IMR-90 (cell line): Measurements from ENCODE around the gene ZNRD2. TPM values are rescaled to one million over a fixed set of nuclear protein-coding genes. Genes with fewer than 3 reads are reported as not detected.

Experiments used
- ATAC-seq: fragments of 200-7000 bp; cut with Tn5 transposase; 2 replicates; pipeline ENCODE4 v1.9.1; 2020; ENCODE audit warnings: low read depth, mild to moderate bottlenecking, moderate library complexity
- BruUV-seq: library from RNA; stranded (reverse); fragments of 400-500 nt; replicated peaks from 2 replicates; lab custom pipeline; 2021; lab: Mats Ljungman, UMichigan
- CTCF ChIA-PET: fragments of 300-600 bp; formaldehyde crosslinking; extraction: SDS; loops from one replicate; lab custom pipeline; 2021; ENCODE audit warnings: antibody characterized with exemption; lab: Yijun Ruan, JAX
- POLR2A ChIA-PET: fragments of 300-600 bp; sonication (Branson Sonifier 250); formaldehyde crosslinking; loops from one replicate; lab custom pipeline; 2022; ENCODE audit warnings: antibody characterized with exemption; ENCODE audit not compliant: unreplicated experiment; lab: Charles Lee
- DNase-seq: peaks from one replicate; pipeline ENCODE4 v3.0.0; 2013
- H2AFZ ChIP-seq: replicated peaks from 2 replicates; pipeline ENCODE3; 2013; ENCODE audit warnings: low read length, mild to moderate bottlenecking; ENCODE audit not compliant: poor library complexity
- H2AK5ac ChIP-seq: 2 replicates; pipeline ENCODE4 v1.6.1; 2013; ENCODE audit warnings: low read depth, low read length, inconsistent platforms
- H2AK9ac ChIP-seq: replicated peaks from 2 replicates; pipeline ENCODE3; 2013; ENCODE audit warnings: mild to moderate bottlenecking, low read depth, low read length, moderate library complexity; ENCODE audit not compliant: poor library complexity
- H2BK120ac ChIP-seq: 2 replicates; pipeline ENCODE4 v1.6.1; 2013; ENCODE audit warnings: low read depth, low read length, inconsistent platforms
- H2BK15ac ChIP-seq: 3 replicates; pipeline ENCODE4 v1.6.1; 2013; ENCODE audit warnings: low read depth, low read length, inconsistent platforms
- H2BK20ac ChIP-seq: 2 replicates; pipeline ENCODE4 v1.6.1; 2013; ENCODE audit warnings: low read depth, mild to moderate bottlenecking, inconsistent platforms, low read length, moderate library complexity
- H2BK5ac ChIP-seq: 2 replicates; pipeline ENCODE4 v1.6.1; 2013; ENCODE audit warnings: mild to moderate bottlenecking, low read depth, low read length, inconsistent platforms; ENCODE audit not compliant: poor library complexity, severe bottlenecking
- H3K14ac ChIP-seq: replicated peaks from 2 replicates; pipeline ENCODE4 v1.6.1; 2013; ENCODE audit warnings: low read depth, low read length, inconsistent platforms
- H3K18ac ChIP-seq: 2 replicates; pipeline ENCODE4 v1.6.1; 2013; ENCODE audit warnings: low read depth, low read length, control low read depth
- H3K23ac ChIP-seq: 2 replicates; pipeline ENCODE4 v1.6.1; 2013; ENCODE audit warnings: low read depth, low read length, inconsistent platforms
- H3K27ac ChIP-seq: 2 replicates; pipeline ENCODE4 v1.5.1; 2013; ENCODE audit warnings: mild to moderate bottlenecking, control low read depth, low read length; ENCODE audit not compliant: insufficient read depth
- H3K27me3 ChIP-seq: 2 replicates; pipeline ENCODE4 v1.6.1; 2013; ENCODE audit warnings: low read length; ENCODE audit not compliant: control insufficient read depth, insufficient read depth
- H3K36me3 ChIP-seq: 2 replicates; pipeline ENCODE4 v1.6.1; 2013; ENCODE audit warnings: low read length, mixed read lengths; ENCODE audit not compliant: control insufficient read depth, insufficient read depth
- H3K4ac ChIP-seq: 2 replicates; pipeline ENCODE4 v1.6.1; 2013; ENCODE audit warnings: low read depth, low read length, inconsistent platforms
- H3K4me1 ChIP-seq: 2 replicates; pipeline ENCODE4 v1.6.1; 2013; ENCODE audit warnings: low read length, mixed read lengths; ENCODE audit not compliant: control insufficient read depth, insufficient read depth
- H3K4me2 ChIP-seq: 2 replicates; pipeline ENCODE4 v1.6.1; 2013; ENCODE audit warnings: low read depth, mild to moderate bottlenecking, control low read depth, low read length, moderate library complexity
- H3K4me3 ChIP-seq: 2 replicates; pipeline ENCODE4 v1.5.1; 2013; ENCODE audit warnings: low read depth, mild to moderate bottlenecking, control low read depth, low read length, moderate library complexity; ENCODE audit not compliant: insufficient read depth
- H3K56ac ChIP-seq: 2 replicates; pipeline ENCODE4 v1.6.1; 2013; ENCODE audit warnings: low read length, inconsistent platforms; ENCODE audit not compliant: insufficient read depth; ENCODE audit errors: extremely low read depth
- H3K79me1 ChIP-seq, 2 experiments: 2 replicates each; pipeline ENCODE4 v1.6.1; 2013; ENCODE audit warnings: low read length in 2 of 2, inconsistent platforms in 1 of 2, low read depth in 1 of 2
- H3K9ac ChIP-seq: 2 replicates; pipeline ENCODE4 v1.6.1; 2013; ENCODE audit warnings: low read depth, low read length, control low read depth
- H3K9me1 ChIP-seq: 2 replicates; pipeline ENCODE4 v1.6.1; 2013; ENCODE audit warnings: low read length, inconsistent platforms; ENCODE audit not compliant: insufficient read depth
- H3K9me3 ChIP-seq: 2 replicates; pipeline ENCODE4 v1.6.1; 2013; ENCODE audit warnings: low read length; ENCODE audit not compliant: control insufficient read depth, insufficient read depth
- H4K20me1 ChIP-seq: 2 replicates; pipeline ENCODE4 v1.6.1; 2013; ENCODE audit warnings: low read length, inconsistent platforms; ENCODE audit not compliant: insufficient read depth
- H4K5ac ChIP-seq: 2 replicates; pipeline ENCODE4 v1.6.1; 2013; ENCODE audit warnings: mild to moderate bottlenecking, low read depth, low read length, control low read depth
- H4K8ac ChIP-seq, 2 experiments: 2 replicates each; pipeline ENCODE4 v1.6.1; 2013; ENCODE audit warnings: low read depth in 2 of 2, low read length in 2 of 2, control low read depth in 1 of 2, inconsistent platforms in 1 of 2
- H4K91ac ChIP-seq: 2 replicates; pipeline ENCODE4 v1.6.1; 2013; ENCODE audit warnings: low read depth, low read length, inconsistent platforms; ENCODE audit not compliant: insufficient read depth
- CEBPB ChIP-seq: IDR thresholded peaks from 2 replicates; pipeline ENCODE4 v1.6.1; 2012; ENCODE audit warnings: low read depth, low read length, improper control_type of control experiment
- FOS ChIP-seq: fragments of 150-350 bp; IDR thresholded peaks from 2 replicates; pipeline ENCODE4 v1.6.1; 2016; ENCODE audit warnings: low read depth, low read length
- MAZ ChIP-seq: IDR thresholded peaks from 2 replicates; pipeline ENCODE4 v1.6.1; 2012; ENCODE audit warnings: low read depth, mild to moderate bottlenecking, low read length, improper control_type of control experiment, moderate library complexity, borderline replicate concordance
- MXI1 ChIP-seq: IDR thresholded peaks from 2 replicates; pipeline ENCODE4 v1.6.1; 2012; ENCODE audit warnings: low read depth, mild to moderate bottlenecking, low read length, moderate library complexity, borderline replicate concordance
- POLR2A ChIP-seq: IDR thresholded peaks from 2 replicates; pipeline ENCODE4 v1.6.1; 2012; ENCODE audit warnings: mild to moderate bottlenecking, low read depth, low read length
- USF2 ChIP-seq: fragments of 150-350 bp; IDR thresholded peaks from 2 replicates; pipeline ENCODE4 v1.6.1; 2017; ENCODE audit warnings: mild to moderate bottlenecking, antibody characterized with exemption, low read length, low read depth
- WGBS, 2 experiments: methylation state at CpG; one replicate each; pipeline versions ENCODE4 v1.1.5 to v1.1.7; 2013; ENCODE audit warnings: missing lambda C conversion rate in 2 of 2; ENCODE audit not compliant: insufficient read length in 1 of 2; ENCODE audit errors: extremely low coverage in 2 of 2; 5-methylcytosine and 5-hydroxymethylcytosine counted together
- dilution Hi-C: fragments of 300-500 bp; cut with HindIII; formaldehyde crosslinking; loops from one replicate; pipeline ENCODE4 v1.14.3; 2018; ENCODE audit warnings: low sequenced_read_pairs; ENCODE audit not compliant: unreplicated experiment
- in situ Hi-C: fragments of 300-500 bp; cut with MboI; formaldehyde crosslinking; loops from 3 replicates; pipeline ENCODE4 v1.14.3; 2019; ENCODE audit warnings: low sequenced_read_pairs, inconsistent platforms, mixed read lengths
- intact Hi-C: fragments of 100-400 bp; cut with micrococcal nuclease; formaldehyde crosslinking; loops from 2 replicates; pipeline ENCODE4 v1.10.0; 2022
- polyA plus RNA-seq, 3 experiments: library from polyadenylated mRNA; depleted of rRNA; stranded (reverse); fragments of >200 nt; gene quantifications; 2 replicates each; pipeline ENCODE4 v1.2.3, GENCODE V29; 2012; ENCODE audit warnings: low replicate concordance in 1 of 3
- total RNA-seq: library from RNA; depleted of rRNA; stranded (reverse); fragments of >200 nt; gene quantifications from 2 replicates; pipeline ENCODE4 v1.2.3, GENCODE V29; 2012

Gene ZNRD2
- total and polyA plus RNA-seq, 2 of the 4 experiments (the other 2 are of a cell fraction) = 75.6 to 90.3 TPM

- no peak overlapping the region for H3K27ac ChIP-seq
- H3K9me3 ChIP-seq = no peaks in the 10 kb centered on the region
- in situ Hi-C loops (no loop called here), intact Hi-C loops (no loop called here), dilution Hi-C loops (no loop called here)
- TF ChIP-seq POLR2A = peak; percentile 24; the same call in 1 of the 2 replicates
- no peak for TF ChIP-seq FOS
- no peak for TF ChIP-seq USF2
- no peak for TF ChIP-seq MXI1
- no peak for TF ChIP-seq CEBPB
- no peak for TF ChIP-seq MAZ
- peak overlapping the region; percentile 72 for H2AK9ac ChIP-seq
- ChIA-PET CTCF (no interaction called here), POLR2A (no interaction called here)
- no peak overlapping the region for H4K8ac ChIP-seq
- peaks cover 5% of the 10 kb centered on the region; the same call in 1 of the 2 replicates for H3K4me1 ChIP-seq
- no peak overlapping the region for H2AK5ac ChIP-seq
- H2AFZ ChIP-seq = peak overlapping the region; percentile 33
- no peak overlapping the region for H3K4ac ChIP-seq
- H4K20me1 ChIP-seq = peaks cover 23% of the 10 kb centered on the region
- no peaks in the 10 kb centered on the region for H3K27me3 ChIP-seq
- no peak overlapping the region for H3K4me2 ChIP-seq
- H3K9ac ChIP-seq = no peak overlapping the region
- no peak overlapping the region for H2BK15ac ChIP-seq
- 100% methylated on average over 1 of the region's 12 CpGs; no CpG with 5 or more reads in 1 of the 2 experiments for WGBS, 2 experiments
- ATAC-seq (no peak), DNase-seq (no peak)
- H3K36me3 ChIP-seq = peaks cover 62% of the 10 kb centered on the region
- no TSS peak for BruUV-seq
- no peak overlapping the region for H3K14ac ChIP-seq
- H3K79me1 ChIP-seq = peaks cover 2 to 29% of the 10 kb centered on the region in 2 experiments; a peak in 3 of 4 replicates
- H3K9me1 ChIP-seq = peaks cover 8% of the 10 kb centered on the region; the same call in 1 of the 2 replicates
- H4K91ac ChIP-seq = no peak overlapping the region
- no peak overlapping the region for H2BK5ac ChIP-seq
- H3K18ac ChIP-seq = no peak overlapping the region
- H3K56ac ChIP-seq = no peak overlapping the region
- H4K5ac ChIP-seq = no peak overlapping the region
- H2BK120ac ChIP-seq = no peak overlapping the region
- H2BK20ac ChIP-seq = no peak overlapping the region
- H3K23ac ChIP-seq = no peak overlapping the region
- H3K4me3 ChIP-seq = no peak overlapping the region
Measured at GRCh38 chr11:65536412-65537295, 33.6 kb upstream of the ZNRD2 start.
